Stromal cell of bone marrow (primary cell): Measurements from ENCODE around the gene SLC66A1.

ENCODE experiments used
- DNase-seq: peaks from one replicate; pipeline ENCODE4 v3.0.0-alpha.2; 2012; ENCODE audit warnings: low read depth

The SLC66A1 gene

GRCh38 chr1:19377812-19378718, 65.9 kb downstream of the SLC66A1 start:
- no peak for DNase-seq
